Measurements from ENCODE around the gene CPED1. TPM values are rescaled to one million over a fixed set of nuclear protein-coding genes. Genes with fewer than 3 reads are reported as not detected.

Gene CPED1
- total RNA-seq, 1 experiment from 2014 or later, result 0.13 TPM

DNA sequence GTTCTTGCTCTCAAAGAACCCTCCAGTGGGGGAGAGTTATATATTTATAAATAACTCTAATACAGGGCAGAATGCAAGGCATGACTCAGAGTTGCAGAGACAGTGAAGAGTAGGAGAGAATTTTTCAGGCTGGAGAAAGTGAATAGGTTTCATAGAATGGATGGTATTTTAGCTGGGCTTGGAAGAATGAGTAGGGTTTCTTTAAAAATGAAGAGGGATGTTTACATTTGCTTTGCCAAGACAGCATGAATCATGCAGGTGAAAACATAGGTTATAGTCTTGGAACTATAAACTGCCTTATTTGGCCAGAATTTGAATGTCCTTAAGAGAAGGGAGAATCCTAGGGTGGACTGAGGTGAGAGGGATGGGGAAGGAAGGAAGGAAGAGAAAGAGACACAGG is 124.8 kb downstream of the CPED1 start:
- H3K27ac ChIP-seq (ENCODE audit: insufficient read length, low read depth, low read length), result no peak overlapping the region
- no peak overlapping the region for H2BK120ac ChIP-seq (ENCODE audit: low read depth, low read length, poor library complexity, severe bottlenecking)
- H3K18ac ChIP-seq (ENCODE audit: insufficient read length, low read depth, low read length), result no peak overlapping the region
- H3K23me2 ChIP-seq (ENCODE audit: insufficient read length, low read depth, low read length, poor library complexity, severe bottlenecking), result no peaks in the 10 kb centered on the region
- H2BK5ac ChIP-seq (ENCODE audit: insufficient read length, low read length), result no peak overlapping the region
- Mint-ChIP-seq H3K36me3 (ENCODE audit: insufficient read depth in 1 of 3, low read depth in 3 of 3) (no peaks in the 10 kb centered on the region; a peak in 1 of 7 replicates), H3K9me3 (no peaks in the 10 kb centered on the region), H3K27ac (no peak overlapping the region), H3K4me1 (peaks cover 7% of the 10 kb centered on the region in 2 experiments), H3K27me3 (ENCODE audit: low read depth) (no peaks in the 10 kb centered on the region), H3K4me3 (no peak overlapping the region)
- H4K8ac ChIP-seq (replicated peaks; ENCODE audit: insufficient read length, low read depth, low read length), result no peak overlapping the region
- no peak overlapping the region for H4K91ac ChIP-seq (ENCODE audit: insufficient read length, low read depth, low read length)
- TF ChIP-seq CTCF (conservative IDR thresholded peaks at IDR 0.05), result no peak
- H3T11ph ChIP-seq (ENCODE audit: low read length), result no peak overlapping the region
- no peak overlapping the region for H2AK5ac ChIP-seq (ENCODE audit: insufficient read length, low read length)
- H3K4me1 ChIP-seq (ENCODE audit: insufficient read depth, low read length), result no peaks in the 10 kb centered on the region
- H3K23ac ChIP-seq (ENCODE audit: insufficient read length, low read depth, low read length), result no peak overlapping the region
- DNase-seq, result no peak
- no peak overlapping the region for H2BK12ac ChIP-seq (ENCODE audit: insufficient read length, low read depth, low read length)
- H4K5ac ChIP-seq (ENCODE audit: insufficient read length, low read depth, low read length), result no peak overlapping the region
- H3K4ac ChIP-seq (ENCODE audit: low read depth, low read length), result no peak overlapping the region
- no peaks in the 10 kb centered on the region for H3K79me2 ChIP-seq (ENCODE audit: insufficient read depth, low read length)
- H3K27me3 ChIP-seq (ENCODE audit: insufficient read depth, low read length), result no peaks in the 10 kb centered on the region
- H2BK15ac ChIP-seq (ENCODE audit: low read depth, low read length), result no peak overlapping the region
- no peak overlapping the region for H2AFZ ChIP-seq (ENCODE audit: low read length)
- no peak overlapping the region for H3K4me2 ChIP-seq (ENCODE audit: insufficient read depth, insufficient read length, low read length)
- H3K14ac ChIP-seq (ENCODE audit: insufficient read depth, low read length), result no peak overlapping the region
- no peak overlapping the region for H3K9ac ChIP-seq (ENCODE audit: extremely low read depth, insufficient read length, low read length)
- no peaks in the 10 kb centered on the region for H3K79me1 ChIP-seq (ENCODE audit: insufficient read depth, low read depth, low read length, poor library complexity, severe bottlenecking)
- no peaks in the 10 kb centered on the region for H4K20me1 ChIP-seq (ENCODE audit: control insufficient read depth, insufficient read depth, insufficient read length)
- H2BK20ac ChIP-seq (ENCODE audit: low read depth, low read length, poor library complexity, severe bottlenecking), result no peak overlapping the region
- no peak overlapping the region for H3K56ac ChIP-seq (ENCODE audit: insufficient read length, low read depth, low read length)
- no peaks in the 10 kb centered on the region for H3K9me3 ChIP-seq (ENCODE audit: control insufficient read depth, low read depth, low read length)

Data from H9 (cell line).